GM12878 (cell line): ENCODE results near the gene JMJD7. TPM values are rescaled to one million over a fixed set of nuclear protein-coding genes. Genes with fewer than 3 reads are reported as not detected.

Experiments used
- ATF7 ChIP-seq: fragments of 450-650 bp; IDR thresholded peaks from 2 replicates; pipeline ENCODE4 v1.6.1; 2016; ENCODE audit warnings: low read depth, mild to moderate bottlenecking
- BCL11A ChIP-seq: IDR thresholded peaks from 2 replicates; pipeline ENCODE4 v1.6.1; 2011; ENCODE audit warnings: low read depth, low read length
- CBX3 ChIP-seq: fragments of 200-600 bp; sonication (generic); IDR thresholded peaks from 2 replicates; pipeline ENCODE4 v1.6.1; 2016; ENCODE audit warnings: low read depth, borderline replicate concordance
- EZH2 ChIP-seq: IDR thresholded peaks from 2 replicates; pipeline ENCODE4 v1.6.1; 2012; ENCODE audit warnings: low read depth, mild to moderate bottlenecking, control low read depth, inconsistent platforms, low read length, borderline replicate concordance; ENCODE audit not compliant: control insufficient read depth
- JUND ChIP-seq: IDR thresholded peaks from 2 replicates; pipeline ENCODE4 v1.6.1; 2012; ENCODE audit warnings: low read depth, mild to moderate bottlenecking, low read length, improper control_type of control experiment, moderate library complexity
- LARP7 ChIP-seq: fragments of 450-650 bp; IDR thresholded peaks from 2 replicates; pipeline ENCODE4 v1.6.1; 2017; ENCODE audit warnings: mild to moderate bottlenecking
- MTA2 ChIP-seq: fragments of 450-650 bp; IDR thresholded peaks from 2 replicates; pipeline ENCODE4 v1.6.1; 2016; ENCODE audit warnings: low read depth, mild to moderate bottlenecking, moderate library complexity
- MYB ChIP-seq: fragments of 150-350 bp; IDR thresholded peaks from 2 replicates; pipeline ENCODE4 v1.6.1; 2014; ENCODE audit warnings: mild to moderate bottlenecking, low read depth, low read length, borderline replicate concordance
- NBN ChIP-seq: fragments of 450-650 bp; IDR thresholded peaks from 2 replicates; pipeline ENCODE4 v1.6.1; 2016
- NFXL1 ChIP-seq: fragments of 450-650 bp; IDR thresholded peaks from 2 replicates; pipeline ENCODE4 v1.6.1; 2017; ENCODE audit warnings: antibody characterized with exemption, mild to moderate bottlenecking, borderline replicate concordance
- SIN3A ChIP-seq: IDR thresholded peaks from 2 replicates; pipeline ENCODE4 v1.6.1; 2012; ENCODE audit warnings: low read depth, low read length, improper control_type of control experiment
- SMAD1 ChIP-seq: fragments of 450-650 bp; IDR thresholded peaks from 2 replicates; pipeline ENCODE4 v1.6.1; 2018; ENCODE audit warnings: mild to moderate bottlenecking, low read depth; ENCODE audit not compliant: partially characterized antibody
- SPI1 ChIP-seq: IDR thresholded peaks from 2 replicates; pipeline ENCODE4 v1.6.1; 2011; ENCODE audit warnings: low read depth, mild to moderate bottlenecking, low read length, moderate library complexity, borderline replicate concordance; ENCODE audit not compliant: insufficient read depth
- SRF ChIP-seq, 2 experiments: IDR thresholded peaks; 2 replicates each; pipeline ENCODE4 v1.6.1; 2011; ENCODE audit warnings: low read depth in 2 of 2, low read length in 2 of 2, mild to moderate bottlenecking in 1 of 2, moderate library complexity in 1 of 2
- SUZ12 ChIP-seq: fragments of 200-600 bp; sonication (generic); IDR thresholded peaks from one replicate; pipeline ENCODE4 v1.6.1; 2018; ENCODE audit warnings: antibody characterized with exemption, mild to moderate bottlenecking; ENCODE audit not compliant: unreplicated experiment
- TBL1XR1 ChIP-seq: IDR thresholded peaks from 2 replicates; pipeline ENCODE4 v1.6.1; 2012; ENCODE audit warnings: low read depth, low read length, improper control_type of control experiment
- ZNF217 ChIP-seq: fragments of 450-650 bp; IDR thresholded peaks from 2 replicates; pipeline ENCODE4 v1.6.1; 2017; ENCODE audit warnings: antibody characterized with exemption, mild to moderate bottlenecking
- polyA plus RNA-seq, 11 experiments: library from polyadenylated mRNA; depleted of rRNA in 4 of 11; unstranded in 6 of 11; stranded (reverse) in 5 of 11; fragments of >200 nt; fragmentation: Nextera tagmentation in 4 of 11; fragmentation: Illumina TruSeq in 1 of 11; extraction: Ambion mirVana in 4 of 11; extraction: Trizol in 1 of 11; gene quantifications; 1 replicate in 1 of 11; 2 replicates in 10 of 11; pipeline versions ENCODE4 v1.2.1 to v1.2.3, GENCODE V29; 2011 to 2016; ENCODE audit warnings: inconsistent platforms in 2 of 11, missing spikeins in 2 of 11, low read depth in 1 of 11
- total RNA-seq, 4 experiments: library from RNA; depleted of rRNA in 3 of 4; stranded (reverse); fragments of >200 nt in 3 of 4; fragmentation: Illumina TruSeq in 1 of 4; extraction: Trizol in 1 of 4; gene quantifications; 2 replicates each; pipeline versions ENCODE4 v1.2.1 to v1.2.3, GENCODE V29; 2013 to 2021
- TF ChIP-seq, protein P1 (sequence below): IDR thresholded peaks from 2 replicates; pipeline ENCODE4 v1.6.1; 2012; ENCODE audit warnings: mild to moderate bottlenecking, low read depth, low read length
- TF ChIP-seq, protein P2 (sequence below): fragments of 450-650 bp; formaldehyde crosslinking; IDR thresholded peaks from 2 replicates; pipeline ENCODE4 v1.5.0; 2022; ENCODE audit warnings: mild to moderate bottlenecking, missing genetic modification characterization
- TF ChIP-seq, protein P3 (sequence below): IDR thresholded peaks from 2 replicates; pipeline ENCODE4 v1.6.1; 2011; ENCODE audit warnings: borderline replicate concordance, low read depth, mild to moderate bottlenecking, moderate library complexity, mixed read lengths, low read length; ENCODE audit not compliant: insufficient read depth; ENCODE audit errors: extremely low read length
- TF ChIP-seq, protein P4 (sequence below): fragments of 450-650 bp; IDR thresholded peaks from 2 replicates; pipeline ENCODE4 v1.6.1; 2017; ENCODE audit warnings: borderline replicate concordance

Gene JMJD7
- total and polyA plus RNA-seq, 10 of the 15 experiments (the other 5 are each of a cell fraction or from before 2014, with no cell fraction given), result 0.79 to 12.2 (median 6.5) TPM

DNA sequence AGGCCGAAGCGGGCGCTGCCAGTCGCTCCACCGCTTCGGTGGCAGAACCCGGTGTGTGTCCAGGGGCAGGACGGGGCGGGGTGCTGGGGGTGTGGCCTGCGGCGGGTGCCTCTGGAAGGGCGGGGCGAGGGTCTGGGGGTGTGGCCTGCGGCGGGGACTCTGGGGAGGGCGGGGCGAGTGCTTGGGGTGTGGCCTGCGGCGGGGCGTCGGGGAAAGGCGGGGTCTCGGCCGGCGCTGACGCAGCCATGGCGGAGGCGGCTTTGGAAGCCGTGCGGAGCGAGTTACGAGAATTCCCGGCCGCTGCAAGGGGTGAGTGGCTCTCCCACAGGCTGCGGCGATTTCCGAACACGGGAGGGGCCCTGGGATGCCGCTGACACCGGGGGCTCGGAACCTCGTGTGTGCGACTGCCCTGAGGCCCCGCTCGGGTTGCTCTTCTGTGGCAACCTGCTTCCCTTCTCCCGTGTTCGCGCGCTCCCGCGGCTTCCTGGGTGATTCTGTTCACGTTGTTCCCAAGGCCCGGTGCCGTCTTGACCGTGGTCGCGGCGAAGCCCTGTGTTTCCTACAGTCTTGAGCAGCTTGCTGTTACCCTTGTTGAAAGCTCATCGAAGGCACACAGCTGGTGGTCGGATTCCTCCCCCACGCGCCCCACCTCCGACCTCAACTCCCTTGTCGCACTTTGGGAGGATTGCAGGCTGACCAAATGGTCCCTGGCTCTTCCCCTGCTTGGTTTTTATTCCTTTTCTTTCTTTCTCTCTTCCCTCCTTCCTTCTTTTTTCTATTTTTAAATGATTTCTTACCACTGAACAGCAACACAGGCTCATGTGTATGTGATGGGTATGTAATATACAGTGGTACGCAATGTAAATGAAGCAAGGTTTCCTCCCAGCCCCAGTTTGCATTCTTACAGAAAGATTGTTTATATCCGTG lies at the start of gene JMJD7 (continued):
- no peak; the same call in 1 of the 2 replicates for TF ChIP-seq NBN
- no peak for TF ChIP-seq NFXL1
- TF ChIP-seq, protein P1, sequence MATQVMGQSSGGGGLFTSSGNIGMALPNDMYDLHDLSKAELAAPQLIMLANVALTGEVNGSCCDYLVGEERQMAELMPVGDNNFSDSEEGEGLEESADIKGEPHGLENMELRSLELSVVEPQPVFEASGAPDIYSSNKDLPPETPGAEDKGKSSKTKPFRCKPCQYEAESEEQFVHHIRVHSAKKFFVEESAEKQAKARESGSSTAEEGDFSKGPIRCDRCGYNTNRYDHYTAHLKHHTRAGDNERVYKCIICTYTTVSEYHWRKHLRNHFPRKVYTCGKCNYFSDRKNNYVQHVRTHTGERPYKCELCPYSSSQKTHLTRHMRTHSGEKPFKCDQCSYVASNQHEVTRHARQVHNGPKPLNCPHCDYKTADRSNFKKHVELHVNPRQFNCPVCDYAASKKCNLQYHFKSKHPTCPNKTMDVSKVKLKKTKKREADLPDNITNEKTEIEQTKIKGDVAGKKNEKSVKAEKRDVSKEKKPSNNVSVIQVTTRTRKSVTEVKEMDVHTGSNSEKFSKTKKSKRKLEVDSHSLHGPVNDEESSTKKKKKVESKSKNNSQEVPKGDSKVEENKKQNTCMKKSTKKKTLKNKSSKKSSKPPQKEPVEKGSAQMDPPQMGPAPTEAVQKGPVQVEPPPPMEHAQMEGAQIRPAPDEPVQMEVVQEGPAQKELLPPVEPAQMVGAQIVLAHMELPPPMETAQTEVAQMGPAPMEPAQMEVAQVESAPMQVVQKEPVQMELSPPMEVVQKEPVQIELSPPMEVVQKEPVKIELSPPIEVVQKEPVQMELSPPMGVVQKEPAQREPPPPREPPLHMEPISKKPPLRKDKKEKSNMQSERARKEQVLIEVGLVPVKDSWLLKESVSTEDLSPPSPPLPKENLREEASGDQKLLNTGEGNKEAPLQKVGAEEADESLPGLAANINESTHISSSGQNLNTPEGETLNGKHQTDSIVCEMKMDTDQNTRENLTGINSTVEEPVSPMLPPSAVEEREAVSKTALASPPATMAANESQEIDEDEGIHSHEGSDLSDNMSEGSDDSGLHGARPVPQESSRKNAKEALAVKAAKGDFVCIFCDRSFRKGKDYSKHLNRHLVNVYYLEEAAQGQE, result no peak
- no peak for TF ChIP-seq TBL1XR1
- peak; percentile 77; the same call in 1 of the 2 replicates for TF ChIP-seq LARP7
- TF ChIP-seq SPI1, result no peak
- TF ChIP-seq SMAD1, result no peak
- TF ChIP-seq MYB, result no peak
- no peak for TF ChIP-seq SIN3A
- no peak for TF ChIP-seq ATF7
- TF ChIP-seq CBX3, result no peak
- no peak for TF ChIP-seq EZH2
- no peak for TF ChIP-seq ZNF217
- TF ChIP-seq, protein P2, sequence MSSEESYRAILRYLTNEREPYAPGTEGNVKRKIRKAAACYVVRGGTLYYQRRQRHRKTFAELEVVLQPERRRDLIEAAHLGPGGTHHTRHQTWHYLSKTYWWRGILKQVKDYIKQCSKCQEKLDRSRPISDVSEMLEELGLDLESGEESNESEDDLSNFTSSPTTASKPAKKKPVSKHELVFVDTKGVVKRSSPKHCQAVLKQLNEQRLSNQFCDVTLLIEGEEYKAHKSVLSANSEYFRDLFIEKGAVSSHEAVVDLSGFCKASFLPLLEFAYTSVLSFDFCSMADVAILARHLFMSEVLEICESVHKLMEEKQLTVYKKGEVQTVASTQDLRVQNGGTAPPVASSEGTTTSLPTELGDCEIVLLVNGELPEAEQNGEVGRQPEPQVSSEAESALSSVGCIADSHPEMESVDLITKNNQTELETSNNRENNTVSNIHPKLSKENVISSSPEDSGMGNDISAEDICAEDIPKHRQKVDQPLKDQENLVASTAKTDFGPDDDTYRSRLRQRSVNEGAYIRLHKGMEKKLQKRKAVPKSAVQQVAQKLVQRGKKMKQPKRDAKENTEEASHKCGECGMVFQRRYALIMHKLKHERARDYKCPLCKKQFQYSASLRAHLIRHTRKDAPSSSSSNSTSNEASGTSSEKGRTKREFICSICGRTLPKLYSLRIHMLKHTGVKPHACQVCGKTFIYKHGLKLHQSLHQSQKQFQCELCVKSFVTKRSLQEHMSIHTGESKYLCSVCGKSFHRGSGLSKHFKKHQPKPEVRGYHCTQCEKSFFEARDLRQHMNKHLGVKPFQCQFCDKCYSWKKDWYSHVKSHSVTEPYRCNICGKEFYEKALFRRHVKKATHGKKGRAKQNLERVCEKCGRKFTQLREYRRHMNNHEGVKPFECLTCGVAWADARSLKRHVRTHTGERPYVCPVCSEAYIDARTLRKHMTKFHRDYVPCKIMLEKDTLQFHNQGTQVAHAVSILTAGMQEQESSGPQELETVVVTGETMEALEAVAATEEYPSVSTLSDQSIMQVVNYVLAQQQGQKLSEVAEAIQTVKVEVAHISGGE (CRISPR knock-in tag), result no peak
- no peak for TF ChIP-seq SRF (IDR thresholded peaks at IDR 0.05; ENCODE audit: low read depth in 2 of 2, low read length in 2 of 2)
- peak; percentile 26; the same call in 1 of the 2 replicates for TF ChIP-seq MTA2
- TF ChIP-seq, protein P3, sequence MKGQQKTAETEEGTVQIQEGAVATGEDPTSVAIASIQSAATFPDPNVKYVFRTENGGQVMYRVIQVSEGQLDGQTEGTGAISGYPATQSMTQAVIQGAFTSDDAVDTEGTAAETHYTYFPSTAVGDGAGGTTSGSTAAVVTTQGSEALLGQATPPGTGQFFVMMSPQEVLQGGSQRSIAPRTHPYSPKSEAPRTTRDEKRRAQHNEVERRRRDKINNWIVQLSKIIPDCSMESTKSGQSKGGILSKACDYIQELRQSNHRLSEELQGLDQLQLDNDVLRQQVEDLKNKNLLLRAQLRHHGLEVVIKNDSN, result no peak
- no peak for TF ChIP-seq SUZ12
- no peak for TF ChIP-seq BCL11A
- TF ChIP-seq, protein P4, sequence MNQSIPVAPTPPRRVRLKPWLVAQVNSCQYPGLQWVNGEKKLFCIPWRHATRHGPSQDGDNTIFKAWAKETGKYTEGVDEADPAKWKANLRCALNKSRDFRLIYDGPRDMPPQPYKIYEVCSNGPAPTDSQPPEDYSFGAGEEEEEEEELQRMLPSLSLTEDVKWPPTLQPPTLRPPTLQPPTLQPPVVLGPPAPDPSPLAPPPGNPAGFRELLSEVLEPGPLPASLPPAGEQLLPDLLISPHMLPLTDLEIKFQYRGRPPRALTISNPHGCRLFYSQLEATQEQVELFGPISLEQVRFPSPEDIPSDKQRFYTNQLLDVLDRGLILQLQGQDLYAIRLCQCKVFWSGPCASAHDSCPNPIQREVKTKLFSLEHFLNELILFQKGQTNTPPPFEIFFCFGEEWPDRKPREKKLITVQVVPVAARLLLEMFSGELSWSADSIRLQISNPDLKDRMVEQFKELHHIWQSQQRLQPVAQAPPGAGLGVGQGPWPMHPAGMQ, result no peak
- TF ChIP-seq JUND, result no peak
